Stimulated activated CD8-positive, alpha-beta memory T cell treated with anti-CD3 and anti-CD28 coated beads, Interleukin-2, amount 100 ng/mL, for 48 hours (primary cell): ENCODE data around the gene POLR1A.

Experiments used
- DNase-seq, 2 donors: peaks; one replicate each; pipeline ENCODE4 v3.0.0-alpha.2; 2020; ENCODE audit warnings: low read depth in 2 of 2

Gene POLR1A

GRCh38 chr2:86037795-86038192, 67.9 kb downstream of the POLR1A start:
- DNase-seq = no peak

GRCh38 chr2:86037141-86037794, 68.4 kb downstream of the POLR1A start:
- no peak for DNase-seq

- no peak for DNase-seq
These were observed 69.0 kb downstream of the POLR1A start for GRCh38 chr2:86036669-86037138.

DNA sequence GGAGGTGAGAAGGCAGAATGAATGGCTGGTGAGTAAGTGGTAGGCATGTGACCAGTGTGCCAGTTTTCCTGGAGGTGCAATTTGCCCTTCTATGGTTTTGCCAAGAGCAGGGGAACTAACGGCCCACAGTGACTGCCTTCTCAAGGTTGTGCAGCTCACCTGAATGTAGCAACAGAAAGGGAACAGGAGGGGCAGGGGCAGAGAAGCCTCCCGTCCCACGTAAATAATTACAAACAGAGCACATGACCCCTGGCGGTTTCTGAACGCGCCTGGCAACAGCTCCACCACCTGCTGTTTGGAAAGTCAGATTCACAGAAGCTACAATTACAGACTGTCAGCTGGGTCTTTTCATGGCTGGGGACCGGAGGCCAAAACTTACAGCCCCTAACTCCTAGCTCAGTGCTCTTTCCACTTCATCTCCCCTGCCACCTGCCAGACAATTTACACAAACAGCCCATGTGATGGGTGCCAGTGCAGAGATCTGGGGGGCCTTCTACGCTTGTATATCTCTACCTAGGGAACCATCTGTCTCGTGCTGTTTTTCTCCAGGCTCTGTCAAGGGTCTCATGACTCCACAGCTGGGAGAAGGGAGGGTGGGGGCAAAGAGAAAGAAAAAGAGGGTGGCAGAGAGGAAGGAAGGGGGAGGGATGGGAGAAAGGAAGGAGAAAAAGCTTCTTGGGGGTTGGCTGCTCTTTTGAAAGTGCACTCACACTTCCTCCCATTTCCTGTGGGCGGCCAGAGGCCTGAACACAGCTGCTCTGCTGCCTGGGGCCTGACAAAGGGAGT, 69.6 kb downstream of the POLR1A start:
- peak; percentile 45 to 47 for DNase-seq

DNA sequence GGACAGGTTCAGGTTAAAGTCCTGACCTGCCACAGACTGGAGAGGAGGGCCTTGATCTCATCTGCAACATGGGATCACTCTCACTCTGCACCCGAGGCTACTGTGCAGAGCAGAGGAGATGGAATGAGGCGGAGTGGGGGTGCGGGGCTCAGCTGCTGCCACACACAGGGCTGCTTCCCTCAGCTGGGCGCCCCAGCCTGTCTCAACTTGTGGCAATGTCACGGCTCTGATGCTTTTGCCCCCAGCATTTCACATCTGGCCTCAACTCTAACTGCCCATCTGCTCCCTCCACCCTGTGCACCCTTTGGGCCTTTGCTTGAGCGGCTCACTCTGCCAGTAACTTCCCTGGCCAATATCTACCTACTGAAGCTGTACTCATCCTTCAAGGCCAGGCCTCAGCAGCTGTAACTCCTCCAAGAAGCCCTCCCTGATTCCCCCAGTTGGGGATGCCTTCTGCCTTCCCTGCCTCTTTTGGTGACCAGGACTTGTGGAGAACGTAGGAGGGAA, 70.3 kb downstream of the POLR1A start:
- DNase-seq = no peak

GRCh38 chr2:86033751-86034692, 71.7 kb downstream of the POLR1A start:
- no peak for DNase-seq

DNA sequence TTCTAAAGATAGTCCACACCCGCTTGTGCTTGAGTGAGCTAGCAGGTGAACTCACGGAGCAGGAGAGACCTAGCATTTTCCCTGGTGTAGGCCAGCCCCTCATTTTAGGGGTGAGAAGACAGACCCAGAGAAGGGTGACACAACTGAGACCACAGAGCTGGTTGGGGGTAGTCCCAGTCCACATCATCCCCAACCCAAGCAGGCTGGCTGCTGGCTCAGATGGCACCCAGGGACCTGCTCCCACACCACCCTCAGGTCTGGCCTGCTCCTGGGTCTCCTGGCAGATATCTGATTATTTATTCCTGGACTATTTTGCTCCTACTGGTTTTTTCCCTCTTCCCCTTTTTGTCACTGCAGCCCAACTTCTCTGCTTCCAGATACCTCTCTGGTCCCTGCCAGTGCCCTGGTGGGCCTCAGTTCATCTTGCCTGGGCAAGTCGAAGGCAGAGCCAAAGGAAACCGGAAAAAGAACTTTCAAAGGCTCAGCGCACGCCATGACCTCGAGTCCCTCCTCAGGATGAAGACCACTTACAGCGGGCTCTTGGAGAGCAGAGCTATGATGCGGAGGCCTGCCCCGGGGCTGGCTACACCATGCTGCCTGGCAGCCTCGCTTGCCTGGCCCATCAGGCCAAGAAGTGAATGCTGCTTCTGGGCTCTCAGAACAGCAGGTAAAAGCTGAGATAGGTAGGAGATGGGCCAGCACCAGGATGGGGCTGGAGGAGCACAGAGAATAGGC, 72.7 kb downstream of the POLR1A start:
- no peak for DNase-seq

DNA sequence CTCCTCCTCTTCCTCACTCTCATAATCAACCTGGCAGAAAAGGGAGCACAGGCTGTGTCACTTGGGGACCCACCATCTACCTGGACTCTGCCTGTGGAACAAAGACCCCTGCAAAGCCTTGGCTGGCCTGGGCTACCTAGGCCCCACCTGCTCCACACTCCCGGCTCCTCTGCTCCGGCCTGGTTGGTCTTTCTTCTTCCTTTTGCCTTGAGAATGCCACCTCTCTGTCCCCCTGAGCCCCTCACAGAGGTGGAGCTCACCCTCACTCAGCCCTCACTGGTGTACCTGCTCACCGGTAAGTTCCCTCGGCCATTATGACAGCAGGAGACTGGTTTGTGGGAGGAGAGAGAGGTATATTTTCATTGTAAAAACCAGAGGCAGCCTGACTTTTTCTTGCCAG, 74.1 kb downstream of the POLR1A start:
- no peak for DNase-seq

GRCh38 chr2:86031151-86031550, 74.5 kb downstream of the POLR1A start:
- no peak for DNase-seq

DNA sequence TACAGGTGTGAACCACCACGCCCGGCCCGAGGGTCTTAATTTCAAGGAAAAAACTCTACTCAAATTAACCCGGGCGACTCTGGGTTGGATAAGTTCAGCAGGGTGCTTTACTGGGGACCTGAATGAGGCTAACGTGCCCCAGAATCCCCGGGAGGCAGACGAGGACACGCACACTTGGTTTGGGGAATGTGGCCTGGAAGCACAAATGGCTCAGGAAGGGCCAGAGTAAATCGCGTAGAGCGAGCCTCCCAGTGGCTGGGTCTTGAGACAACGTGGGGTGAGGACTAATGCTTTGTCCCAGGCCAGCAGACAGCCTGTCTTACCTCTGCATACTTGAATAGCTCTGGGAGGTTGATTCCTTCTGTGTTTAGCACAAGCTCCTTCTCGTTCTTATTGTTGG, 75.8 kb downstream of the POLR1A start:
- DNase-seq = no peak

- no peak for DNase-seq
These were observed 76.8 kb downstream of the POLR1A start for GRCh38 chr2:86028766-86029381.

- no peak for DNase-seq
These were observed 77.5 kb downstream of the POLR1A start for GRCh38 chr2:86027922-86028765.

GRCh38 chr2:86027196-86027921, 78.3 kb downstream of the POLR1A start:
- no peak for DNase-seq

DNA sequence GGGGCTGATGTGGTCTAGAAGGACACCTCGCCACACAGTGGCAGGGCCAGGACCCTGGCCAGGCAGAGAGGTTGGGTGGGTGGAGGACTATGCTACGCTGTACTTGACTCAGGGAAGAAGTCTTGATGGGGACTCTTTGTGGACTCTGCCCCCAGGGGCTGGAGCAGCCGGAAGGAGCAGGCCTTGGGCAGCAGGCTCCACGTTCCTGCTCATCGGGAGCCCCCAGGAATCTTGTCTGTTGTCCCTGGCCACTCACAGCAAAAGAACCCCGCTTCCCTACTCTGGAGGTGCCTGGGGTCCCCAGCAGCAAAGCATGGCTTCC, 79.0 kb downstream of the POLR1A start:
- DNase-seq = no peak

- DNase-seq = no peak
These were observed 79.5 kb downstream of the POLR1A start for GRCh38 chr2:86025976-86026743.

- no peak for DNase-seq
These were observed 80.4 kb downstream of the POLR1A start for GRCh38 chr2:86025229-86025820.

- DNase-seq = no peak
These were observed 82.3 kb downstream of the POLR1A start for GRCh38 chr2:86023366-86023712.

- no peak for DNase-seq
These were observed 82.9 kb downstream of the POLR1A start for GRCh38 chr2:86022661-86023365.
